HG02759 (cell line): ENCODE data around the gene PARP3.

Source experiments
- ATAC-seq: cut with Tn5 transposase; IDR thresholded peaks from one replicate; pipeline ENCODE4 v1.9.1; 2021; ENCODE audit warnings: mild to moderate bottlenecking, moderate library complexity; ENCODE audit not compliant: unreplicated experiment

Gene PARP3

DNA sequence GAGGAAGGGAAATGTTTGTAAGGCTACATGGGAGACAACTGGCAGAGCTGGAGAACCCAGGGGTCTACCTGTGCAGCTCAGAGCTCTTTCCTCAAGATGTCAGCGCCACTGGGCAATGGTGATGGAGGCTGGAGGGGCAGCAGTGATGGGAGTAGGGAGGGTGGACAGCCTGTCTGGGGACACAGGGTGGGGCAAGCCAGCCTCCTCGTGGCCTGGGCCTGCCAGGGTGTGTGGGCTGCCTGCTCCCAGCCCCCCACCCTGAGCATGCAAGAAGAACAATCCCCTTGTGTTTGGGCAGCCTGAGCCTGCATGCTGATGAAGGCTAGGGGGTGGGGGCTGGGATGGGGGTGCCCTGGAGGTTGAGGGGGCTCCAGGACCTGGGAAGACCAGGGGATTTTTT is 23.9 kb downstream of the PARP3 start:
- no peak for ATAC-seq

DNA sequence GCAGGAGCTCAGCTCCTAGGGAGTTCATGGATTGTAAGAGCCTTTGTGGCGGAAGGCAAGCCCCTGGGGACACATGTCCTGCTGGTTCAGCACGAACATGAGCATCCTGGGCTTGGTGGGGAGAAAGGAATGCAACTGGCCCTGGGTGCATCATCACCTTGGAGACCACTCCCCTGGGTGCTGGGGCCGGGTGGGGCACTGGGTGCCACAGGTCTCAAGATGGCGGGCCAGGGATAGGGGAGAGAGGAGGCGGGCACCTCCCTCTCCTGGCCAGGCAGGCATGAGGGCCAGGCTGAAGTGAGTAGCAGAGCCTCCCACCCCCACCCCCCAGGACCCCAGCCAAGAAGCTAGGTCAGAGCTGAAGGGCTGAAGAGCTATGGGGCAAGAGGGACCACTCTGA is 24.3 kb downstream of the PARP3 start:
- no peak for ATAC-seq

DNA sequence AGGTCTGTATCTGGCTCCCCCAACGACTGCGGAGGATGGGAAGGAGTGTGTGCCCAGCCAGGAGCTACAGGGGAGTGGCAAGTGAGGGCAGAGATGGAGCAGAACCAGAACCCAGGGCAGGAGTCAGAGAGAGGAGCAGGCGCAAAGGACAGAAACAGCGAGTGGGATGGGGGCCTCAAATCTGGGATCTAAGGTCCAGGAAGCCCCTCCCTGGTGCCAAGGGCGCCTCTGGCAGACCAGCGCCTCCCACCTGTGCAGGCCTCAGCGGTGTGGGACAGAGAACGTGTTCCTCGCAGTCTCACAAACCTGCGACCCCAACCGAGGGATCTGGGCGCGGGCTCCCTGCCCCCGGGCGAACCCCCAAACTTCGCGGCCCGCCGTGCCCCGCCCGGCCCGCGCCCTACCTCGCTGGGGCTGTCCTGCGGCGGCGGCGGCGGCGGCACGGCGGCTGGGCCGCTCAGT is 24.8 kb downstream of the PARP3 start:
- ATAC-seq = peak; percentile 52

DNA sequence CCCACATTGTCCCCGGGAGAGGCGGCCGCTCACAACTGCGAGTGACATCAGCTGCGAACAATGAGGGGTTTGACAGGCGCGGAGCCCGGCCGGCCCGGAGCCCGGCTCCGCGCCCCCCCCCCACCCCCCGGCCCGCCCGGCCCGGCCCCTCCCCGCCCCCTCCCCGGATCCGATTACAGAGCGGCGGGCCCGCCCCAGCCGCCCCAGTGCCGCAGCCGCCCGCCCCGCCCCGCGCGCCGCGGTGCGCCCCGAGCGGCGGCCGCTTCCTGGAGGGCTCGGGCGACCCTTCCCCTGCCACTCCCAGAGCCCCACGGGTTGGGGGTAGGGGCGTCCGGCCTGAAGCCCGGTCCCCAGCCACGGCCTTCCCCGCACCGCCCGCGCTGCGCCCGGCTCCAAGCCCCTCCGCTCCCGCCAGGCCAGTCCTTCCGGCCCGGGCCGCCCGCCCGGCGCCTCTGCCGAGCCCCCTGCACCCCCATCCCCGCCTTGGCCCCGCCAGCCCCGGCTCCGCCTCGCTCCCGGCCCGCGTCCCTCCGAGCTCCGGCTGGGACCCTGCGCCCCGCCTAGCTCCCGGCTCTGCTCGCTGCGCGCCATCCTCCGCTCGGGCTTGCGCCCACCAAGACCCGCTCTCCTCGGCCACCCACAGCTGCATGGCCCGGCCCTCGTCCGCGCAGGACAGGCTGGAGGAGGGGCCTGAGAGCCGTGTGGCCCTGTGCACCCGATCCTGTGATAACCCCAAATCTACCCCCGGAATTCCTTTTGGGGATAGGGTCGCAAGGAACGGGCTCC is 25.4 kb downstream of the PARP3 start, which contains the start of gene PCBP4:
Gene PCBP4, minus strand, starts transcription at position 71 of the 786 bp plus-strand sequence. CDS start 6,214 bp downstream, outside the sequence.
- ATAC-seq = peak; percentile 63

DNA sequence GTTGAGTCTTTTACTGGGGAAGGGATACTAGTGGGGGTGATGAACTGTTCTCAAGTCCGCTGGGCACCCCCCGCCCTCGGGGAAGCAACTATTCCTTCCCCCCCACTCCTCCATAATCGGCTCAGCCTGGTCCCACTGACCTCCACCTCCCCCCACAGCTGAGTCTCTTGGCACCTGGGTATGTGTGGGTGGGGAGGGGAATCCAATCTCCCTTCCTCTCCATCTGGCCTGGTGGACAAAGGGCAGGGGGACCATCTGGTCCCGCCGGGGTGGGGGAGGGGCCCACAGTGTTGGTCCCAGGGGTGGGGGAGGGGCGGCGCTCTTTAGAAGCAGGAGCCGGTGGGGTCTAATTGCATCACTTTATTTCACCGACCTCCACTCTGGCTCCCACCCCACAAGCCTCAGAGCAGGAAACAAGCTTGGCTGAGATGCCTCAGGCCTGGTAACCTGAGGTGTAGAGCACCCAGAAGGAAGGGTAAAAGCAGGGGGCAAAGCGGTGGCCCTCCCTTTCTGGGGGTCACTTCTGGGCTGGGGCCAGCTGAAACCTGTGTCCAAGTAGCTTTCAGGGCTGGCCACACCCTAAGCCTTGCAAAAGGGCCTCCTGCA is 26.1 kb downstream of the PARP3 start:
- ATAC-seq = no peak

DNA sequence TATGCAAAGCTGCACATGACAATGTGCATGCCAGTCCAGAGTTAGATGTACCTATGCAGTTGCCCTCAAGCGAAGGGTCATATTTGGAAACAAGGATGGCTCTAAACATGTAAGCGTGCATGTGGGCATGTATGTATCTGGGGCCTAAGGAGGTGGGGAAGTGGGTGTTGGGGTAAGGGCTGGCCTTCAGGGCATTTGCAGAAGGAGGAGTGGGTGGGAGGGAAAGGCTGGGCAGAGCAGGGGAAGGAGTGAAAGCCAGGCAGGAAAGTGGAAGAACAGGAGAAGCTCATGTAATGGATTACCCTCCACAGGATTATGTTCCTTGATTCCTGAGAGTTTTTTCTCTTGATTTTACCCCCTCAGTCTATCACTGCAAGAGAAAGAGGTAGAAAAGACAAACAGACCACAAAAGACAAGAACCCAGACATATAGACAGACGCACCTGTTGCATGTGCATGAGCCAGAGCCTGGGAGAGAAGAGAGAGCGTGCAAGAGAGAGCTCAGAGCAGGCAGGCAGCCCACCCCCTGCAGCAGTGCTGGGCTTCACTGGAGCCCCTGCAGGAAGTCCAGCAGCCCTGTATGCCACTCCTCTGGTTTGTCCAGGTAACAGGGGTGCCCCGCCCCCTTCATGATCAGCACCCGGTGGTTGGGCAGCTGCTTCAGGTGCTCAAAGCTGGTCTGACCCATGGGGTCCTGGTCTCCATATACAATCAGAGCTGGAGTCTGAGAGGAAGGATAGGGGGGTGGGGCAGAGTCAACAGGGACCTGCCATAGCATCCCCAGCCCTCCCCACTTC is 26.9 kb downstream of the PARP3 start:
- ATAC-seq = no peak

DNA sequence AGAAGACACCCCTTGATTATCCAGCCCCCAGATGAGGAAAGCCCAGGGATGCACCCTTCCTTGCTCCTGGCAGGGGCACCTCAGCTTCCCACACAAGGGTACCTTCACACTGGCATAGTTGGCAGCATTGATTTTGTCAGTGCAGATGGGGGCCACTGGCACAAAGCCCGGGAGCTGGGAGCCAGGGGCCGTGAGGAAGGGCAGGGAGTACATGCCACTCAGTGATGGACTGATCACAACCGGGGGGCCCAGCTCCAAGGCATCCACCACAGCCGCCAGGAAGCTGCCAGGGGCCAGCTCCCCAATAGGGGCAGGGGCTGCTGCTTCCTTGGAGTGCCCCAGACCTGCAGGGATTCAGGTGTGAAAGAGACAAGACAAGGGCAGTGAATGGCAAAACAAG is 27.7 kb downstream of the PARP3 start:
- no peak for ATAC-seq

DNA sequence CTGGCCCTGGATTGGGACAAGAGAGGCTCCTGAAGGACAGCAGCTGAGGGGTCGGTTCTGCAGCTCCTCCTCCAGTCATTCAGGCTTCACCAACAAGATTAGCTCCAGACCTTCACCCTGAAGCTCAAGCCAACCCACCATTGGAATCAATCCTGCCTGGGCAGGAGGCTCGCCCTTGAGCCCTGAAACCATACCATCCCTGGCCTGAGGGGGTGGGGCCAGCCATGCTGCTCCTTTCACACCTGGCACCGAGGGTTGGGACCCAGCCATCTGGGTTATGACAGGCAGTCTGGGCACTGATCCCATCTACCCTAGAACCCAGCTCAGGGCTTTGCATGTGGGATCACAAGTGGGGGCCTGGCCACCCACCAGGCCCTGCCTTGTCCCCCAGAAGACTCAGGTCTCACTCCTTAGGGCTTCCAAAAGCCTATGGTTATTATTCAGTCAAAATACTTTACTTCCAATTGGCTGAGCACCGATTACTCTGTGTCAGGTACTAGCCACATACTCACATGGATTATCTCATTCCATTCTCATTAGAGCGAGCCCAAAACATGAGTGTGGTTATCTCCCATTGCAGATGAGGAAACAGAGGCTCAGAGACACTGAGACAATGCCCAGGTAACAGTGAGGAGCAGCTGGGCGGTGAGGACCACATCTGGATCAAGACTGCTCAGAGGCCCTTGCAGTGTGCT is 28.6 kb downstream of the PARP3 start:
- no peak for ATAC-seq

DNA sequence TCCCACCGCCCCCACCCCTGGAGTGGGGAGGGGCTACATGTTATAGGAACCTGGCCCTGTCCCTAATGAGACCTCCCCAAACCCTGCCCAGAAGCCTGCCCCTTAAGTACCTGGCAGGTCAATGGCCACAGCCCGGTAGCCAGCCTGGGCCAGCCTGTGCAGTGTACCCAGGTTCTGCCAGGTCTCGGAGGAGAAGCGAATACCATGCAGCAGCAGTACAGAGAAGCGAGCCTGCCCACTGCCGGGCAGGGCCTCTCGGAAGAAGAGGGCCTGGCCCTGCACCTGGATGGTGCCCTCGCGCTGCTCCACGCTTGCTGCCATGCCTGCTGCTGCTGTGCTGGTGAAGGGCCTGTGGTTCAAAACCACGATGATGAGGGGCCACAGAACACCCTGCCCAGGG is 29.2 kb downstream of the PARP3 start:
- ATAC-seq = no peak

DNA sequence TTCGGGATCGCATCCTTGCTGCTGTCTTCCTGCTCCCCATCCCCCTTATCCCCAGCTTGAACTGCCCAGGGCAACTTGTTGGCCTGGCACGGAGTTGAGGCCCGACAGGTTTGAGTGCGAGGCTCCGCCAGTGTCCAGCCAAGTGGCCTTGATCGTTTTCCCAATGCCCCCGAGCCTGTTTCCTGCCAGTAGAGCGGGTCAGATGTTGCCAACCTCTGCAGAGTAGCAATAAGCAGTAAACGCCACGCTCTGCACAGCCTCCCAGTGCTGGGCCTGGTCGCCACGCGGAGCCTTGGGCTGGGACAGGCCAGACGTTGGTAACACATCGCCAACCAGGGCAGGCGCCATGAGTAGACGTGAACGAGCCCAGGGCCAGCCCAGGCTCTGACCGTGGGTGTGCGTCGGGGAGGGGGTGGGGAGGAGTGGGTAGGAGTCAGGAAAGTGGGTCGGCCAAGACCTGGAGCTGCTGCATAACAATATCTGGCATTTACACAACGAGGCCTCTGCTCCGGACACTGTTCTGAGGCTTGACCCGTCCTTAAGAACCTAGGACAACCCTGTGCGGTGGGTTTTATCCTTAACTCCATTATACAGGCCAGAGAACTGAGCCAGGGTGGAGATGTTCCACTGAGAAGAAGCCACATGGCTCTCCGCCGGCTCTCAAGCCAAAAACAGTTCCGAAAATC is 32.3 kb downstream of the PARP3 start:
- ATAC-seq = peak; percentile 1

DNA sequence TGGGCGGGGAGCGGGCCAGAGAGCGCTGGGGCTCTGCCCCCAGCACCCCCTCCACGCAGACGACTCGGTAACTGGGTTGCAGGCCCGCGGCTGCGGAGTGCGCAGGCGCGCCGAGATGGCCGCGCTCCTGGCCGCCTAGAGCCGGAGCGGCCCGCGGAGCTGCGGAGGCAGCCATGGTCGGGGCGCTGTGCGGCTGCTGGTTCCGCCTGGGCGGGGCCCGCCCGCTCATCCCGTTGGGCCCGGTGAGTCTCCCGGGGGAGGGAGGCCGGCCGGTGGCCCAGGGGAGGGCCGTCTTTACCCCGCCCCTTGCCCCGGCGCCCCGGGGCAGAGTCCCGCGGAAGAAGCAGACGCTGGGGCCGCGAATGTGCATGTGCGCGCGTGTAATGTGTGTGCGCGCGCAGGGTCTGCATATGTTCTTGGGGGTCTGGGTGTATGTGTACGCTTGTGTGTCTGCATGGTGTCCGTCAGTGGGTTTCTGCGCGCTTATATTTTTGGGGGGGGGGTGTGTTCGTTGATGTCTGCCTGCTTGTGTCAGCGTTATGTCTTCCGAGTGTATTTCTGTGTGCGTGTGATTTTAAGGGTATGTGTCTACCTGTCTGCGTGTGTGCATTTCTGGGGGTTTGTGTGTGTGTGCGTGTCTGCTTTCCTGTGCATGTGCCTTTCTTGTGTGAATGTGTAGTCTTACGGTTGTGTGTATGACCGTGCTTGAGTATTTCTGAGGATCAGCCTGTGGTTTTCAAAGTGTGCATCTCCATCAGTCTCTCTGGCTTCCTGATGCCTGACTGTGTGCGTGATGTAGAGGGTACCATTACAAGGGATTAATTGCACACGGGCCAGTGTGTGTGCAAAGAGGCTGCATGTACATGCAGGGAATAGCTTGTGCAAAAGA is 33.0 kb downstream of the PARP3 start, which contains the start of gene ABHD14A:
Gene ABHD14A, plus strand, starts transcription at position 102 of the 889 bp plus-strand sequence. Its CDS starts 72 bp downstream, at position 174.
- peak; percentile 69 for ATAC-seq

DNA sequence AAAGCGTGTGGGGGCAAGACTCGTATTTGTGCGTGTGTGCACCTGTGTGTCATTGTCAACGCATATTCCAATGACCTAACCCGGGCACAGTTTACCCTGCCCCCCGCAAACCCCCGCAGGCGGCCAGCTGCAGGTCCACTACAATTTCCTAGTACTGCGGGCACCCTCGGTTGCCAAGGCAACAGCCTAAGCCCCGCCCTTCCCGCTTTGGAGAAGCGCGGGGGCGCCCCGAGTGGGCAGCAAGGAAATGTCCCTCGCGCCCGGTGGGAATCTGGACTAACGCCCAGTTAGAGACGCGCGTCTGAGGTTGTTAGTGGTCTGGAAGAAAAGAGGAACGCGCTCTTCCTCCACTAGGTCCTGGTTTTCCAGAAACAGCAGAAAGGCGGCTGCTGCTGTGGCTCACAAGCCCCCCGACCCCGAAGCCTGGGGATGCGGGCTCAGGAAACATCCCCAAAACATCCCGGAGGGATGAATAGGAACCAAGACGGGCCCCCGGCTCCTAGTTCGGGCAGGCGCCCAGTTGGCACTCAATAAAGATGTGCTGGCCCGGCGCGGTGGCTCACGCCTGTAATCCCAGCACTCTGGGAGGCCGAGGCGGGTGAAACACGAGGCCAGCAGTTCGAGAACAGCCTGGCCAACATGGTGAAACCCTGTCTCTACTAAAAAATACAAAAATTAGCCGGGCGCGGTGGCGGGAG is 33.8 kb downstream of the PARP3 start:
- ATAC-seq = no peak

DNA sequence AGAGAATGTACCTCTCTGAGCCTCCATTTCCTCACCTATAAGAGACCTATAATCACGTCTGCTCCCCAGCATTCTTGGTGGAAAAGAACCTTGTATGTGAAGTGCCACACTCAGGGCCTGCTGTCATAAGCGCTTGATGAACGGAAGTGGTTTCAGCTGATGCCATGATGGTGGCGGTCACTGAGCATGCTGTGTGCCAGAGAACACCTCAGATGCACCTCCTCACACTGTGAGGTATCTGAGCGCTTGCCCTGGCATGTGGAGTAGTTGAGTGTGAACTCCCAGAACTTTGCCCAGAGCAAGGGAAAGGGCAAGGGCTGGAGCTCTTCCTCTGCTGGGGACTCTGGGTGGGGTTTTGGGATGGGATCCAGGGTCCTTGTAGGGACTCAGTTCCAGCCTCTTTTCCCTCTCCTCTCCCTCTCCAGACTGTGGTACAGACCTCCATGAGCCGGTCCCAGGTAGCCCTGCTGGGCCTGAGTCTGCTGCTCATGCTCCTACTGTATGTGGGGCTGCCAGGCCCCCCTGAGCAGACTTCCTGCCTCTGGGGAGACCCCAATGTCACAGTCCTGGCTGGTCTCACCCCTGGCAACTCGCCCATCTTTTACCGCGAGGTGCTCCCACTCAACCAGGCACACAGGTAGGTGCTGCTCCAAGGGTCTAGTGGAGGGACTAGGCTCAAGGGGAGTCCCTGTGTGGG is 35.4 kb downstream of the PARP3 start:
- ATAC-seq = no peak

DNA sequence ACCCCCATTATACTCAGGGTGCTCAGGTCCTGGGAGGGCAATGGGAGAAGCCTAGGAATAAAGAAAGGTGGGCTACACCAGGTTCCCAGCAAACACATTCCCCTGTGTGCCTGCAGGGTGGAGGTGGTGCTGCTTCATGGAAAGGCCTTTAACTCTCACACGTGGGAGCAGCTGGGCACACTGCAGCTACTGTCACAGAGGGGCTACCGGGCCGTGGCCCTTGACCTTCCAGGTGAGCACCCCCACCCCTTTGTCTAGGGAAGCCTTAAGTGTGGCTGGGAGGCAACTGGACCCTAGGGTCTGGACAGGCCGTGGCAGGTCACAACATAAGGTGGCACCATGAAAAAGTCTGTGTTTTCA is 36.0 kb downstream of the PARP3 start:
- no peak for ATAC-seq

DNA sequence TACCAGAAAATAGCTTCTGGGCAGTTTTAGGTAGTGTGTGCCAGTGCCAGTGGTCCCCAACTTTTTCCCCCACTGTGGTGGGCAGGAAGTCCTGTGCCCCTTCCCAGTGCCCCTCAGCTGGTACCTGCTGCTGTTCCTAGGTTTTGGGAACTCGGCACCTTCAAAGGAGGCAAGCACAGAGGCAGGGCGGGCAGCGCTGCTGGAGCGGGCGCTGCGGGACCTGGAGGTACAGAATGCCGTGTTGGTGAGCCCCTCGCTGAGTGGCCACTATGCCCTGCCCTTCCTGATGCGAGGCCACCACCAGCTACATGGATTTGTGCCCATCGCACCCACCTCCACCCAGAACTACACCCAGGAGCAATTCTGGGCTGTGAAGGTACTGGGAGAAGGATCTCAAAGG is 38.1 kb downstream of the PARP3 start:
- ATAC-seq = no peak

DNA sequence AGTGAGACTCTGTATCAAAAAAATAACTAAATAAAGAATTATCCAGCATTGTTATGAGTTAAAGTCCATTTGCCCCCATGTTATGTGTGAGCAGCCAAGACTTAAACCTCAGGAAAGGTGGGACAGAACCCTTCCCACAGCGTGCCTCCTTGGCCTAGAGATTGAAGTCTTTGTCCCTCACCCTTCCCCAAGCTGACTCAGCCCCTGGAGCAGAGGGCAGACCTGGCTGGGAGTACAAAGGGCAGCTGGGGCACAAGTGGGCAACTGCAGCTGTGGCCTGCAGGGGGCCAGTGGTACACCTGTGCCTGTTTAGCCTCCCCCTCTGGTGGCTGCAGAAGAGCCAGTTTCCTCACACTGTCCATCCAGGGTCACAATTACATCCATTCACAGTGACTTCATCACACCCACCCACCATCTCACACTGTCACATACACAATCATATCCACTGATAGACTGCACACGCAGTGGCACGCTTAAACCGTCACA is 40.2 kb downstream of the PARP3 start:
- peak; percentile 46 for ATAC-seq

DNA sequence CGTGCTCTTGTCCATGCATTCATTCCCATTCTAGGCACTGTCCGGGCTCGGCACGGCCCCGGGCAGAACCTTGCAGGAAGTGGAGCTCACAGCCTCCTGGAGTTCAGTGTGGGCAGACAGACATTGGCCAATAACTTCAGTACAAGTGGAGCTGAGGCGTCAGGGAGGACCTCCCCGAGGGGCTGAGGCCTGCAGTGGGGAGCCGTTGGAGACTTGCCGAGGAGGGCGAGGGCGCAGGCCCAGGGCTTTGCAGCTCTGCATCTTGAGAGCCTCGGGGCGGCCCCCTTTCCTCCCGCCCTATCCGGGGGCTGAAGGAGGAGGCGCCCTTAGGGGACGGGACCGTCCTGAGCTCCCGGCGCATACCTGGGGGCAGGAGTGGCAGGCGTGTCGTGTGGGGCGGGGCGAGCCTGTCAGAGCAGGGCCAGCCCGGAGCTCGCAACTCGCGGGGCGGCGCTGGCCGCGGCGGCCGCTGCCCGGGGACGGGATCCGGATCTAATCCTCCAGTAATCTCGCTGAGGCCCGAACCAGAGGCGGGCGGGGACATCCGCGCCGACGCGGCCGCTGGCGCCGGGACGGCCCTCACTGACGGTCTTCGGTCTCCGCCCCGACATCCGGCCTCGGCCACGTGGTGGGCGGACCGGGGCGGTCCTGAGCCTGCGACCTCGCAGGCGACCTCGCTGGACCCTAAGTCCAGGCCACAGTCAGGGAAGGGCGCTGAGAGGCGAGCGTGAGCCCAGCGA is 40.8 kb downstream of the PARP3 start, which contains the start of gene ACY1:
Gene ACY1, plus strand, starts transcription at position 698 of the 740 bp plus-strand sequence. CDS start 530 bp downstream, outside the sequence.
- peak; percentile 86 for ATAC-seq
